ENCODE data around the gene LAMC2.
A peak's percentile ranks its signal among the peaks of the same experiment; 100 is the strongest.

- TF ChIP-seq CTCF (IDR thresholded peaks at IDR 0.05) (peak; percentile 67 to 92 (median 88)), POLR2A (IDR thresholded peaks at IDR 0.05) (no peak)
These were observed 95.6 kb downstream of the LAMC2 start for GRCh38 chr1:183281553-183282091.

All from prostate gland (tissue), 2 donors.